Lower lobe of right lung (tissue), 2 donors: ENCODE results near the gene RNF175. TPM values are rescaled to one million over a fixed set of nuclear protein-coding genes. Genes with fewer than 3 reads are reported as not detected.

Source experiments
- ATAC-seq, 2 donors: fragments of 200-7000 bp; cut with Tn5 transposase; one replicate each; pipeline ENCODE4 v1.9.1; 2020 to 2022; ENCODE audit warnings: mild to moderate bottlenecking in 2 of 2, moderate library complexity in 2 of 2
- DNase-seq: peaks from one replicate; pipeline ENCODE4 v3.0.0-alpha.2; 2020
- H3K27ac ChIP-seq: fragments of 200-600 bp; one replicate; pipeline ENCODE4 v1.8.0; 2022
- H3K27me3 ChIP-seq: fragments of 200-600 bp; one replicate; pipeline ENCODE4 v1.8.0; 2022; ENCODE audit warnings: low read depth
- H3K36me3 ChIP-seq: fragments of 200-600 bp; one replicate; pipeline ENCODE4 v1.8.0; 2022; ENCODE audit warnings: mild to moderate bottlenecking
- H3K4me1 ChIP-seq: fragments of 200-600 bp; one replicate; pipeline ENCODE4 v1.8.0; 2022
- H3K4me3 ChIP-seq: fragments of 200-600 bp; one replicate; pipeline ENCODE4 v1.8.0; 2022; ENCODE audit warnings: mild to moderate bottlenecking
- H3K9me3 ChIP-seq: fragments of 200-600 bp; one replicate; pipeline ENCODE4 v1.8.0; 2022
- CTCF ChIP-seq: fragments of 200-600 bp; IDR thresholded peaks from one replicate; pipeline ENCODE4 v1.8.0; 2022; ENCODE audit warnings: antibody characterized with exemption, mild to moderate bottlenecking
- intact Hi-C: fragments of 100-400 bp; cut with DNase I; formaldehyde crosslinking; loops from one replicate; pipeline ENCODE4 v1.11.0; 2022
- total RNA-seq: library from RNA; stranded (reverse); fragmentation: NEBNext Ultra II Directional; extraction: Animal tissue kit (Norgen Biotek cat#: 25700); gene quantifications from one replicate; pipeline ENCODE4 v1.2.1, GENCODE V29; 2021
- donor health status: DM: no; HTN: yes; CAD: no; lungs with severe emphysema.

Gene RNF175
- total RNA-seq, 1 donor from 2014 or later: 0.12 TPM

GRCh38 chr4:153661908-153662307, 97.9 kb downstream of the RNF175 start:
- H3K4me1 ChIP-seq: peaks cover 27% of the 10 kb centered on the region
- no peak for DNase-seq
- intact Hi-C loops: no loop called here
- no peaks in the 10 kb centered on the region for H3K27me3 ChIP-seq
- TF ChIP-seq CTCF: no peak
- H3K27ac ChIP-seq: peak overlapping the region; percentile 47
- ATAC-seq: peak; percentile 84 to 85
- H3K36me3 ChIP-seq: no peaks in the 10 kb centered on the region
- H3K4me3 ChIP-seq: no peak overlapping the region
- peaks cover 4% of the 10 kb centered on the region for H3K9me3 ChIP-seq

GRCh38 chr4:153661215-153661822, 98.5 kb downstream of the RNF175 start:
- TF ChIP-seq CTCF: no peak
- Histone ChIP-seq H3K4me3 (no peak overlapping the region), H3K27me3 (no peaks in the 10 kb centered on the region), H3K36me3 (no peaks in the 10 kb centered on the region), H3K27ac (peak overlapping the region; percentile 66), H3K9me3 (peaks cover 4% of the 10 kb centered on the region), H3K4me1 (peaks cover 33% of the 10 kb centered on the region)
- ATAC-seq (peak; percentile 82 to 84), DNase-seq (no peak)
- intact Hi-C loops: no loop called here

Other genes with a start within 250 kb of the RNF175 start
- 102 TPM for gene TLR2, start 75.7 kb downstream of the RNF175 start, total RNA-seq
- gene SFRP2, start 29.1 kb upstream of the RNF175 start, total RNA-seq: 39.5 TPM